IPS-11a (cell line): ENCODE measurements around the gene ADAMTS17.

Experiments
- H3K4me3 ChIP-seq: one replicate; pipeline ENCODE4 v1.5.1; 2013; ENCODE audit warnings: low read depth, low read length, control low read depth

Gene ADAMTS17

GRCh38 chr15:100202309-100202960 lies 139.3 kb downstream of the ADAMTS17 start:
- H3K4me3 ChIP-seq = no peak overlapping the region

- H3K4me3 ChIP-seq = no peak overlapping the region
Measured at GRCh38 chr15:100201376-100202280, 140.1 kb downstream of the ADAMTS17 start.

DNA sequence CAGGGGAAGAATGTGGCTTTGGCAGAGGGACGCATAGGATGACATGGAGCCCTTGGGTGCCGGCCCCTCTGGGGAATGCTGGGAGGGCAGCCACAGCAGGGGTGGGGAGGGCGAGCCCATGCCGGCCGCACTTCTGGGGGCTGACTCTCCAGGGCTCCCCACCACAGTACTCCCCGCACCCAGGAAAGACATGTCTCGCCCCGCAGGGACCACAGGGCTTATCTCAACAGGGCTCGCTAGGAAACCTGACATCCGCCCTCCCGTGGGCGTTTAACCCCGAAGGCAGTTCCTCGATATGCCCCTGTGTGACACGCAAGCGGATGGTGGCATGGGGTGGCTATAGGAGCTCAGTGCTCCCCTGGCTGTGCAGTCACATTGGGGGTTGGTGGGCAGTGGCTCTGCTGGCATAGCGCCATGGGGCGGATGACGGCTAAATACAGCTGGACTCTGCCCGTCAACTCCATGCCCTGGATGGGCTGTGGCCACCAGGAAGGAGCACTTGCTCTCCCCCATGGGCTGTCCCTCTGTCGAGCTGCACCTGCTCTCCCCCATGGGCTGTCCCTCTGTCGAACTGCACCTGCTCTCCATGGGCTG lies 141.4 kb downstream of the ADAMTS17 start:
- H3K4me3 ChIP-seq = no peak overlapping the region

- H3K4me3 ChIP-seq = no peak overlapping the region
Measured at GRCh38 chr15:100199711-100200286, 142.0 kb downstream of the ADAMTS17 start.

- H3K4me3 ChIP-seq = no peak overlapping the region
Measured at GRCh38 chr15:100198442-100198841, 143.3 kb downstream of the ADAMTS17 start.

DNA sequence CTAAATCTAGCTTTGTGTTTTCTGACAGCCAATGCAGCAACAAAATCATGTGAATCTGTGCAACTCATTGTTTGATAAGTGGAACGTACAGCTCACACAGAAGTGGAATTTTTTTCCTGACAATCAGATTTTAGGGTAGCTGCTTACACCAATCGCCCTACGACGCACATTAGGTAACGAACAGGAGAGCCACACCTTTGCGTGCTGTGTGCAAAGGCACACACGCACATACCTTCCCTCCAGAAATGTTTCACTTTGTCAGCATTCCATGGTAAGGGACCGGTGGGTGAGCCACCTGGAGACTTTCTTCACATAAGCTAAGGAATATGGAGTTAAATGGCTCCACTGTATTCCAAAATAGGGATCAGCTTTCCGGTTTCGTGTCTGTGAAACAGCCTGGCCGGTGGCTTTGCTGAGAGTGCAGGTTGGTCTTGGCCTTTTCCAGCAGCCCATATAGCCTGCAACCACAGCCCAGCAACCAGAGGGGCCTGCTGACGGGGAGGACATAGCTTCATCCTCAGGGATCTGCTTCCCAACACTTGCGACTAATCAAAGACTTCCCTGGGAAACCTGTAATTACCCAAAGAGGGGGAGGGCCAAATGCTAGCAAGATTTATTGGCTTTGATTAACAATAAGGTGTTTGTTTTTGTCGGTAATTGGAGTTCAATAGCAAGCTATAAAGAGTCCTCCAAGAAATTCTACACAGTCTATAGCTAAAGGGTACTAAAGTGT lies 145.3 kb downstream of the ADAMTS17 start:
- H3K4me3 ChIP-seq = no peak overlapping the region

- H3K4me3 ChIP-seq = no peak overlapping the region
Measured at GRCh38 chr15:100194996-100195395, 146.8 kb downstream of the ADAMTS17 start.

GRCh38 chr15:100193277-100193860 lies 148.4 kb downstream of the ADAMTS17 start:
- no peak overlapping the region for H3K4me3 ChIP-seq

GRCh38 chr15:100192097-100193080 lies 149.4 kb downstream of the ADAMTS17 start:
- no peak overlapping the region for H3K4me3 ChIP-seq

- H3K4me3 ChIP-seq = no peak overlapping the region
Measured at GRCh38 chr15:100191161-100191560, 150.6 kb downstream of the ADAMTS17 start.

DNA sequence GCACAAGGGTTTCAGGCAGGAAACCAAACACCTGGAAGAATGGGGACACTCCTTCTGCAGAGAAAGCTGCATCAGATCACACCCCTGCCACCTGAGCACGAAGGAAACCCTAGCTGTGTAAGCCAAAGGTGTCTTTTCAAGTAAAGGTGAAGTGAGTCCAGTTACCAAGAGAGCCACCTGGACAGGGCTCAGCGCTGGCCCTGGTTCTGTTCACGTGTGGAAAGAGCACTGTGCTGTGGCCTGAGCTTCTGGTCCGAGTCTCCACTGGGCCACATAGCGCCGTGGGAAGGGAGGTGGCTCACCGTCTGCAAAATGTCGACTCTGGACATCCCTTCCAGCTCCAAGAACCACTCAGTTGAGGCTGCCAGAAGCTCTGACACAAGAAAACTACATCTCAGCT lies 151.1 kb downstream of the ADAMTS17 start:
- H3K4me3 ChIP-seq = no peak overlapping the region

DNA sequence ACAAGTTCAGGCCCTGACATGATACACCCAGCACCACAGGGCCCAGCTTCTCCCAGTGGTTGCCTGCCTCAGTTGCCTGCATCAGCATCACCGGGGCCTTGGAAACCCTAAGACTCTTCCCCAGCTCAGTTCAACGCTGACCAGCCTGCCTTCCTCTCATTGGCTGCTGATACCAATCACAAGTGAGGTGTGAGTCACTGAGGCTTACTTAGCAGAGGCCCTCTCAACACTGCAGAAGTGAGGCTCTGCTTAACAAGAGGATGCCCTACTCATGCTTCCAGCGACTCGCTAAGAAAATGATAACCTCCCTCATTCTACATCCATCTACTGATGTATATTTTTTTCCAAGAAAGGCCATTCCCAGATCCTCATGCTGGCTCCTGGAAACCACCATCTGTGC lies 151.9 kb downstream of the ADAMTS17 start:
- H3K4me3 ChIP-seq = no peak overlapping the region

DNA sequence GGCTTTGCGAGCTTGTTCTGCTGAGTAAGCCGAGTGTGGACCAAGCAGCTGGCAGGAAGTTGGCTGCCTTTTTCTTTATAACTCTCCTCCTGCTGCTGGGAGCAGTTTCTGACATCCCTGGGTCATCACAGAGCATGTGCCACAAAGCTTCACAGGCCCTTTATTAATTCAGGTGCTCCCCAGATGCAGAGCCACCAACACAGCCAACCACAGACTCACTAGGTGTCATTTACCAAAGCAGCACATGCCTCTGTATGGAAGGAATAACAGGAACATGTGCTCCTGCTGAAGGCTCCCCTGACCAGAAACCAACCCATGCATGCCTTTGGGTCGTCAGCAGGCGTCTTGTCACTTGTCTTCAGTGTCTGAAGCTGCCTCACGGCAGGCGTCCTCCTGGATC lies 152.5 kb downstream of the ADAMTS17 start:
- no peak overlapping the region for H3K4me3 ChIP-seq

DNA sequence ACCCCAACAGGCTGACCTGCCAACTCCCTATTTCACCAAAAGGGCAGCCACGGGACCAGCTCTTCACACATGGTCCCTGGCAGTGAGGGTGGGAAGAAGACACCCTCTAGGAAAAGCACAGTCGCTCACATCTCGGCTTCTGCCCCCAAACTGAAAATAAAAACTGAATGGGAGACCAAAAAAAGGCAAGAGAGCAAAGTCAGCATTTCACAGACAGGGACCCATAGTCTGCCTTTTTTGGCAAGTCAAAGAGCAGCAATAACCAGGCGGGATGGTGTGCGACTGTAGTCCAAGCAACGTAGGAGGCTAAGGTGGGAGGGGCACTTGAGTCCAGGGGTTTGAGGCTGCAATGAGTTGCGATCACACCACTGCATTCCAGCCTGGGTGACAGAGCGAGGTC lies 154.1 kb downstream of the ADAMTS17 start:
- no peak overlapping the region for H3K4me3 ChIP-seq

DNA sequence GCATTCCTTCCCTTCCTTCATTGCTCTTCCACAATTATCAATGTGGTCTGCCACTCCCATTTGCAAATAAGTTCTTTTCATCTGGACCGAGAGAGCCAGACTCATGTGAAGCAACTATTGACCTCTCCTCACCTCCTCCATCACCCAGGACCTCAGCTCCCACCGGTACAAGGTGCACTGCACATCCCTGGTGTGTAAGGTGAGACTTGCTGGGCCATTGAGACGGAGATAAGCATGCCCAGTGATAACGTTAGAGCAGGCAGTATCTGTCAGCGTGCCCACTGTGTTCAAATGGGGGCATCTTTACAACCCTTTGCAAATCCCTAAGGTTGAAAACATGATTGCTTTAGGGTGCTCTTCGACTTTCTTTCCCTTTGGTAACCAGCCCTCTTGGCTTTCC lies 154.8 kb downstream of the ADAMTS17 start:
- no peak overlapping the region for H3K4me3 ChIP-seq

GRCh38 chr15:100186366-100186765 lies 155.4 kb downstream of the ADAMTS17 start:
- no peak overlapping the region for H3K4me3 ChIP-seq

DNA sequence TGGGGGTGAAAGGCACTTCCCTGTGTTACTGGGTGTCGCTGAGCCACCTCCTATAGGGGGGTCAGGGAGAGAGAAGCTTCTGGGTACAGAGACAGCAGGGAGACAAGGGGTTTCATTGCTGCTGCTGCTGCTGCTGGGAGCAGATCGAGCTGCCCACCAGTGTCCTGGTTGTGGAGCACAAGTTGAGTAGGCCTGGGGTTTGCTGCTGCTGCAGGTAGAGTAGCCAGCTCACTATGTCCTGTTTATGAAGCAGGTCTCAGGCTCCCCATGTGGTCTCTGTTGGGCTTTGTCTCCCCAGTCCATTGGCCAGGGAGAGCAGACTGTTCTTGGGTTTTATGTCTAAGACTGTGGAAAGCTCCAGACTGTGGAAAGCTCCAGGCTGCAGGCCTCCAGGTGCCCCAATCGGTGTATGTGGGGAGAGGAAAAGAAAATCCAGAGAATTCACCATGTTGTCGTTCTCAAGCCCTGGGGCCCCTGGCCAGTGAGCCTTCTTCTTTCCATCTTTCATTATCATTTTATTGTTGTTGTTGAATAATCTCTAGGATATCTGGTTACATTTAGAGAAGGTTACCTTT lies 157.8 kb downstream of the ADAMTS17 start:
- H3K4me3 ChIP-seq = no peak overlapping the region

- no peak overlapping the region for H3K4me3 ChIP-seq
Measured at GRCh38 chr15:100180921-100181320, 160.9 kb downstream of the ADAMTS17 start.
